Stimulated activated CD4-positive, alpha-beta T cell treated with anti-CD3 and anti-CD28 coated beads, Interleukin-4, amount 100 ng/mL, for 1 hour (primary cell): Measurements from ENCODE around the gene KRTAP10-4.
"Not testable (repeated sequence)": the region's sequence is repeated elsewhere in the genome, so short reads cannot be mapped to it uniquely, and the experiment has no call there.

ENCODE experiments used
- DNase-seq: peaks from one replicate; pipeline ENCODE4 v3.0.0-alpha.2; 2020

Gene KRTAP10-4

GRCh38 chr21:44534688-44535087 is 38.8 kb upstream of the KRTAP10-4 start:
- DNase-seq: no peak

GRCh38 chr21:44535963-44536362 is 37.6 kb upstream of the KRTAP10-4 start:
- no peak for DNase-seq

- DNase-seq: no peak
These were observed 35.3 kb upstream of the KRTAP10-4 start for GRCh38 chr21:44537930-44538911.

GRCh38 chr21:44539046-44539445 is 34.5 kb upstream of the KRTAP10-4 start:
- DNase-seq: no peak

GRCh38 chr21:44539991-44540666 is 33.4 kb upstream of the KRTAP10-4 start, which contains the start of gene KRTAP10-1:
TSS of gene KRTAP10-1 (minus strand) at chr21:44540195. CDS start at chr21:44540150, 45 bp downstream.
- DNase-seq: no peak

- no peak for DNase-seq
These were observed 32.7 kb upstream of the KRTAP10-4 start for GRCh38 chr21:44540741-44541288.

- DNase-seq: no peak
These were observed 30.8 kb upstream of the KRTAP10-4 start for GRCh38 chr21:44542716-44543115.

GRCh38 chr21:44544566-44544965 is 29.0 kb upstream of the KRTAP10-4 start:
- no peak for DNase-seq

GRCh38 chr21:44547656-44548331 is 25.7 kb upstream of the KRTAP10-4 start:
- DNase-seq: peak; percentile 16

GRCh38 chr21:44548381-44548780 is 25.1 kb upstream of the KRTAP10-4 start:
- DNase-seq: no peak

GRCh38 chr21:44548922-44549321 is 24.6 kb upstream of the KRTAP10-4 start:
- DNase-seq: no peak

GRCh38 chr21:44549525-44550211 is 23.9 kb upstream of the KRTAP10-4 start:
- no peak for DNase-seq

GRCh38 chr21:44550285-44550684 is 23.2 kb upstream of the KRTAP10-4 start:
- DNase-seq: not testable (repeated sequence)

- no peak for DNase-seq
These were observed 22.7 kb upstream of the KRTAP10-4 start for GRCh38 chr21:44550807-44551206.

- no peak for DNase-seq
These were observed 22.1 kb upstream of the KRTAP10-4 start, which contains the start of gene KRTAP10-2 for GRCh38 chr21:44551340-44551961. TSS of gene KRTAP10-2 (minus strand) at chr21:44551505. CDS start at chr21:44551458, 47 bp downstream.

- DNase-seq: no peak
These were observed 21.4 kb upstream of the KRTAP10-4 start for GRCh38 chr21:44552136-44552535.

GRCh38 chr21:44552681-44553080 is 20.8 kb upstream of the KRTAP10-4 start:
- DNase-seq: no peak

- no peak for DNase-seq
These were observed 18.2 kb upstream of the KRTAP10-4 start for GRCh38 chr21:44555200-44555875.

- DNase-seq: no peak
These were observed 16.6 kb upstream of the KRTAP10-4 start for GRCh38 chr21:44556879-44557278.

GRCh38 chr21:44557491-44558328 is 15.8 kb upstream of the KRTAP10-4 start:
- DNase-seq: no peak
